ENCODE data around the gene C5AR1.
"Not testable (repeated sequence)": the region's sequence is repeated elsewhere in the genome, so short reads cannot be mapped to it uniquely, and the experiment has no call there.

C5AR1 gene

GRCh38 chr19:47331490-47331889 lies 21.8 kb downstream of the C5AR1 start:
- H3K27ac ChIP-seq: no peak overlapping the region
- DNase-seq: no peak
- no peaks in the 10 kb centered on the region for H3K9me3 ChIP-seq (ENCODE audit: severe bottlenecking)
- no peak for TF ChIP-seq CTCF (IDR thresholded peaks at IDR 0.05; ENCODE audit: low read depth, low read length)
- H3K36me3 ChIP-seq: no peaks in the 10 kb centered on the region
- H3K4me3 ChIP-seq (ENCODE audit: low read depth, low read length): no peak overlapping the region
- H3K27me3 ChIP-seq (ENCODE audit: insufficient read depth, low read depth, severe bottlenecking): no peaks in the 10 kb centered on the region

DNA sequence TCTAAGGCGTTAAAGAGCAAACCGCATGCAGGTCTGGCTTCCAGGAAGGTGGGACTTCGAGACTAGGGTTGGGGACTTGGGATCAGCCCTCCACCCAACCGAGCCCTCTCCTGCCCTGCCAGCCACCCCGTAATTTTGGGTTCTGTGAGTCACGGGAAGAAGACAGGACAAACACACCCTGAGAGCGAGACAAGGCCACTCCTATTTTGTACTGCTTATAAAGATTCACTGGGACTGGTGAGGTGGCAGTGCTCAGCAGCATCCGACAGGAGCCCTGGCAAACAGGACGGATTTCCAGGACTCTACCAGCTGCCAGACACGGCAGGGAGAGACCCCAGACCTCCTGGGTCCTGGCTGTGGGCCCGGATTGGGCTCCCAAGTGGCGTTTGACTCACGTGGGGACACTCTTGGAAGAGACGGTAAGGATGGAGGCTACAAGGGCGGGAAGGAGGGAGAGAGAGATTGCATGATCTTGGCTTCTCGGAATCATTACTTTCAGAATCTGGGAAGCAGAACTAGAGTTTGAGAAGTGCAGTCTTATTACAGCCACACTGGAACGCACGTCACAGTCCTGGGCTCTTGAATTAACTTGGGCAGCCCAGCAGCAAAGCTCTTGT lies 22.4 kb downstream of the C5AR1 start, which contains the start of gene C5AR2:
C5AR2 (plus strand) TSS at position 245 of the 617 bp plus-strand sequence. CDS start 8,625 bp downstream, outside the sequence.
- no peaks in the 10 kb centered on the region for H3K36me3 ChIP-seq
- H3K27me3 ChIP-seq (ENCODE audit: insufficient read depth, low read depth, severe bottlenecking): no peaks in the 10 kb centered on the region
- no peak within 1 kb of the TSS for H3K4me3 ChIP-seq (ENCODE audit: low read depth, low read length)
- no peak within 1 kb of the TSS for H3K27ac ChIP-seq
- TF ChIP-seq CTCF (IDR thresholded peaks at IDR 0.05; ENCODE audit: low read depth, low read length): no peak
- no peak for DNase-seq
- H3K9me3 ChIP-seq (ENCODE audit: severe bottlenecking): no peaks in the 10 kb centered on the region

GRCh38 chr19:47336765-47337718 lies 27.4 kb downstream of the C5AR1 start:
- H3K36me3 ChIP-seq; H3K4me3 ChIP-seq (ENCODE audit: low read depth, low read length); H3K27ac ChIP-seq; H3K27me3 ChIP-seq (ENCODE audit: insufficient read depth, low read depth, severe bottlenecking); H3K9me3 ChIP-seq (ENCODE audit: severe bottlenecking); DNase-seq: not testable (repeated sequence)

DNA sequence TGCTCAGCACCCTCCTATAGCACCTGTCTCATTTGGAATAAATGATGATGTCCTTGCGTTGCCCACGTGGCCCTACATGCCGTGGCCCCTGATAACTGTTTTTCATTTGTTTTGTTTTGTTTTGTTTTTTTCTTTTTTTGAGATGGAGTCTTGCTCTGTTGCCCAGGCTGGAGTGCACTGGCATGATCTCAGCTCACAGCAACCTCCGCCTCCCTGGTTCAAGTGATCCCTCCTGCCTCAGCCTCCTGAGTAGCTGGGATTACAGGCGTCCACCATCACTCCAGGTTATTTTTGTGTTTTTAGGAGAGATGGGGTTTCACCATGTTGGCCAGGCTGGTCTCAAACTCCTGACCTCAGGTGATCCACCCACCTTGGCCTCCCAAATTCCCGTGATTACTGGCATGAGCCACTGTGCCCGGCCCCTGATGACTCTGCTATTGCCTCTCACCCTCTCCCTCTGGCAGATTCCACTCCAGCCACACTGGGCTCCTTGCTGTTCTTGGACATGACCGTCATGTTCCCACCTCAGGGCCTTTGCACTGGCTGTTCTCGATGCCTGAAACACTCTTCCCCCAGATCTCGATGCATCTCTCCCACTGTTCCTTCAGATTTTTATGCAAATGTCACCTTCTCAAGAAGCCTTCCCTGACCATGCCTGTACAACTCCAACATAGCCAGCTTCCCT lies 29.7 kb downstream of the C5AR1 start:
- no peak for TF ChIP-seq CTCF (IDR thresholded peaks at IDR 0.05; ENCODE audit: low read depth, low read length)
- Histone ChIP-seq H3K27ac (no peak overlapping the region), H3K36me3 (no peaks in the 10 kb centered on the region), H3K27me3 (ENCODE audit: insufficient read depth, low read depth, severe bottlenecking) (no peaks in the 10 kb centered on the region), H3K4me3 (ENCODE audit: low read depth, low read length) (no peak overlapping the region), H3K9me3 (ENCODE audit: severe bottlenecking) (no peaks in the 10 kb centered on the region)
- no peak for DNase-seq

DNA sequence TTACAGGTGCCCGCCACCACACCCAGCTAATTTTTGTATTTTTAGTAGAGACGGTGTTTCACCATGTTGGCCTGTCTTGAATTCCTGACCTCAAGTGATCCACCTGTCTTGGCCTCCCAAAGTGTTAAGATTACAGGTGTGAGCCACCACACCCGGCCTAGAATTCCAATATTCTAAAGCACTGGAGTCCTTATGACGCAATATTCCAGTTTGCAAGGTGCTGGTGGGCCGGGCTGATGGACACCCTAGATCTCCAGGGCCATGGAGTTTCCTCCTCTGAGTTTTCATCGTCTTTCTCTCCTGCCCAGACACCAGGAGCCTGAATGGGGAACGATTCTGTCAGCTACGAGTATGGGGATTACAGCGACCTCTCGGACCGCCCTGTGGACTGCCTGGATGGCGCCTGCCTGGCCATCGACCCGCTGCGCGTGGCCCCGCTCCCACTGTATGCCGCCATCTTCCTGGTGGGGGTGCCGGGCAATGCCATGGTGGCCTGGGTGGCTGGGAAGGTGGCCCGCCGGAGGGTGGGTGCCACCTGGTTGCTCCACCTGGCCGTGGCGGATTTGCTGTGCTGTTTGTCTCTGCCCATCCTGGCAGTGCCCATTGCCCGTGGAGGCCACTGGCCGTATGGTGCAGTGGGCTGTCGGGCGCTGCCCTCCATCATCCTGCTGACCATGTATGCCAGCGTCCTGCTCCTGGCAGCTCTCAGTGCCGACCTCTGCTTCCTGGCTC lies 31.0 kb downstream of the C5AR1 start:
- Histone ChIP-seq H3K27me3 (ENCODE audit: insufficient read depth, low read depth, severe bottlenecking) (no peaks in the 10 kb centered on the region), H3K27ac (no peak overlapping the region), H3K36me3 (no peaks in the 10 kb centered on the region), H3K9me3 (ENCODE audit: severe bottlenecking) (no peaks in the 10 kb centered on the region), H3K4me3 (ENCODE audit: low read depth, low read length) (no peak overlapping the region)
- no peak for TF ChIP-seq CTCF (IDR thresholded peaks at IDR 0.05; ENCODE audit: low read depth, low read length)
- DNase-seq: no peak
